B cell (primary cell): ENCODE results near the gene ARHGEF38. TPM values are rescaled to one million over a fixed set of nuclear protein-coding genes. Genes with fewer than 3 reads are reported as not detected.

Source experiments
- ATAC-seq: fragments of 200-7000 bp; cut with Tn5 transposase; one replicate; pipeline ENCODE4 v1.10.0; 2021; ENCODE audit warnings: low read depth, mild to moderate bottlenecking, moderate number of reproducible peaks, moderate library complexity
- CTCF ChIA-PET: fragments of 350-600 bp; sonication (Branson Sonifier 250); formaldehyde crosslinking; loops from one replicate; lab custom pipeline; 2021; ENCODE audit warnings: antibody characterized with exemption, inconsistent platforms; lab: Charles Lee
- POLR2A ChIA-PET: fragments of 350-600 bp; sonication (Branson Sonifier 250); formaldehyde crosslinking; loops from one replicate; lab custom pipeline; 2021; ENCODE audit warnings: antibody characterized with exemption; lab: Charles Lee
- DNase-seq: peaks from one replicate; pipeline ENCODE4 v3.0.0; 2013
- H2AFZ ChIP-seq: 2 replicates; pipeline ENCODE4 v1.6.1; 2012; ENCODE audit warnings: mild to moderate bottlenecking, low read depth, low read length; ENCODE audit not compliant: insufficient read depth, poor library complexity, severe bottlenecking
- H3K27ac ChIP-seq, 2 donors: 1 replicate in 1 of 2; 2 replicates in 1 of 2; pipeline ENCODE4 v1.5.1; 2012 to 2013; ENCODE audit warnings: low read length in 2 of 2, mild to moderate bottlenecking in 2 of 2, moderate library complexity in 1 of 2
- H3K27me3 ChIP-seq, 4 experiments: fragments of 200-600 bp in 1 of 4; sonication (generic) in 1 of 4; replicated peaks in 1 of 4; 1 replicate in 2 of 4; 2 replicates in 2 of 4; pipeline versions ENCODE4 v1.6.1 to v1.7.0; 2013 to 2016; ENCODE audit warnings: low read length in 3 of 4, mild to moderate bottlenecking in 2 of 4, mixed read lengths in 1 of 4, moderate library complexity in 1 of 4; ENCODE audit not compliant: insufficient read depth in 4 of 4, control insufficient read depth in 3 of 4; ENCODE audit errors: control extremely low read depth in 1 of 4
- H3K36me3 ChIP-seq, 2 experiments: replicated peaks in 1 of 2; 1 replicate in 1 of 2; 2 replicates in 1 of 2; pipeline versions ENCODE4 v1.6.1 to v1.7.1; 2013; ENCODE audit warnings: low read length in 1 of 2; ENCODE audit not compliant: insufficient read depth in 2 of 2, control insufficient read depth in 1 of 2; ENCODE audit errors: control extremely low read depth in 1 of 2, extremely low read depth in 1 of 2
- H3K4me1 ChIP-seq, 2 donors: fragments of 200-600 bp in 1 of 2; sonication (generic) in 1 of 2; 1 replicate in 1 of 2; 2 replicates in 1 of 2; pipeline versions ENCODE4 v1.5.1 to v1.6.1; 2013 to 2017; ENCODE audit warnings: low read length in 2 of 2; ENCODE audit not compliant: control insufficient read depth in 2 of 2, insufficient read depth in 2 of 2
- H3K4me2 ChIP-seq: replicated peaks from 2 replicates; pipeline ENCODE3; 2012; ENCODE audit warnings: mild to moderate bottlenecking, low read depth, low read length; ENCODE audit not compliant: poor library complexity, severe bottlenecking
- H3K4me3 ChIP-seq, 5 experiments: fragments of 200-600 bp in 1 of 5; sonication (generic) in 1 of 5; 1 replicate in 3 of 5; 2 replicates in 2 of 5; pipeline versions ENCODE4 v1.5.1 to v1.7.0; 2011 to 2016; ENCODE audit warnings: low read length in 4 of 5, mild to moderate bottlenecking in 4 of 5, low read depth in 2 of 5, control low read depth in 1 of 5, moderate library complexity in 1 of 5; ENCODE audit not compliant: insufficient read depth in 1 of 5; ENCODE audit errors: control extremely low read depth in 1 of 5, extremely low read depth in 1 of 5
- H3K79me2 ChIP-seq: fragments of 200-600 bp; sonication (generic); one replicate; pipeline ENCODE4 v1.6.0; 2016; ENCODE audit warnings: low read length; ENCODE audit not compliant: control insufficient read depth, insufficient read depth
- H3K9ac ChIP-seq: fragments of 200-600 bp; sonication (generic); 2 replicates; pipeline ENCODE4 v1.6.1; 2017; ENCODE audit warnings: mild to moderate bottlenecking, low read length, moderate library complexity
- H3K9me3 ChIP-seq, 3 donors: one replicate each; pipeline versions ENCODE4 v1.6.1 to v1.7.1; 2013; ENCODE audit warnings: low read length in 2 of 3; ENCODE audit not compliant: control insufficient read depth in 2 of 3, insufficient read depth in 1 of 3; ENCODE audit errors: control extremely low read depth in 1 of 3
- H4K20me1 ChIP-seq: 2 replicates; pipeline ENCODE4 v1.6.0; 2012; ENCODE audit warnings: mild to moderate bottlenecking, low read length; ENCODE audit not compliant: insufficient read depth, control insufficient read depth, poor library complexity, severe bottlenecking
- H3K27ac Mint-ChIP-seq: one replicate; pipeline ENCODE4 v1.8.0; 2021; ENCODE audit warnings: mixed read lengths
- H3K27me3 Mint-ChIP-seq: one replicate; pipeline ENCODE4 v1.8.0; 2021; ENCODE audit warnings: mixed read lengths
- H3K4me1 Mint-ChIP-seq: one replicate; pipeline ENCODE4 v1.8.0; 2021; ENCODE audit warnings: mixed read lengths
- H3K4me3 Mint-ChIP-seq: one replicate; pipeline ENCODE4 v1.8.0; 2021; ENCODE audit warnings: mixed read lengths
- H3K9me3 Mint-ChIP-seq: one replicate; pipeline ENCODE4 v1.8.0; 2022; ENCODE audit warnings: mixed read lengths; ENCODE audit not compliant: insufficient read depth
- EZH2 ChIP-seq: IDR thresholded peaks from 2 replicates; pipeline ENCODE4 v1.6.1; 2012; ENCODE audit warnings: borderline replicate concordance, low read depth, mild to moderate bottlenecking, moderate library complexity, low read length; ENCODE audit not compliant: insufficient read depth, poor library complexity, severe bottlenecking
- WGBS: methylation state at CpG from one replicate; pipeline ENCODE4 v1.1.5; 2013; ENCODE audit warnings: missing lambda C conversion rate; ENCODE audit not compliant: insufficient coverage; 5-methylcytosine and 5-hydroxymethylcytosine counted together
- intact Hi-C: fragments of 100-400 bp; cut with micrococcal nuclease; formaldehyde crosslinking; loops from one replicate; pipeline ENCODE4 v1.10.0; 2022
- polyA plus RNA-seq: library from polyadenylated mRNA; depleted of rRNA; stranded (reverse); fragments of >200 nt; gene quantifications from 2 replicates; pipeline ENCODE4 v1.2.3, GENCODE V29; 2012
- total RNA-seq, 2 donors: library from RNA; stranded (reverse); fragments of 120-200 nt in 1 of 2; gene quantifications; 1 replicate in 1 of 2; 2 replicates in 1 of 2; pipeline versions ENCODE4 v1.2.3 to v1.2.4, GENCODE V29; 2013 to 2022
- TF ChIP-seq, protein P1 (sequence below): fragments of 200-600 bp; IDR thresholded peaks from one replicate; pipeline ENCODE4 v1.8.0; 2022; ENCODE audit warnings: antibody characterized with exemption, mild to moderate bottlenecking

ARHGEF38 gene
- total and polyA plus RNA-seq, 2 donors (not counting 1 experiment from before 2014, with no cell fraction given), result not detected

- Histone ChIP-seq H3K4me2 (no peak overlapping the region), H3K9ac (no peak overlapping the region), H3K27ac (no peak overlapping the region), H2AFZ (no peak overlapping the region), H4K20me1 (no peaks in the 10 kb centered on the region), H3K9me3 (no peaks in the 10 kb centered on the region), H3K79me2 (no peaks in the 10 kb centered on the region), H3K36me3 (no peaks in the 10 kb centered on the region), H3K4me3 (no peak overlapping the region), H3K27me3 (peaks cover 0 to 3% (median 0%) of the 10 kb centered on the region in 4 experiments), H3K4me1 (no peaks in the 10 kb centered on the region)
- no peak overlapping the region for H3K4me3 Mint-ChIP-seq
- ChIA-PET POLR2A (no interaction called here), CTCF (interaction anchor here (0.6 kb wide), 1 partner anchor 448 kb away, joined by 3 read pairs; no protein-coding TSS in a partner anchor)
- no peaks in the 10 kb centered on the region for H3K27me3 Mint-ChIP-seq
- no peak overlapping the region for H3K27ac Mint-ChIP-seq
- DNase-seq (no peak), ATAC-seq (no peak)
- H3K4me1 Mint-ChIP-seq, result no peaks in the 10 kb centered on the region
- TF ChIP-seq EZH2, result no peak
- H3K9me3 Mint-ChIP-seq, result no peaks in the 10 kb centered on the region
- intact Hi-C loops, result no loop called here
These were observed 8.5 kb upstream of the ARHGEF38 start for GRCh38 chr4:105543881-105544280.

GRCh38 chr4:105544520-105545286 lies 7.7 kb upstream of the ARHGEF38 start:
- WGBS, result no CpG with 5 or more reads among the region's 1 CpG
- Histone ChIP-seq H3K4me1 (no peaks in the 10 kb centered on the region), H3K4me3 (no peak overlapping the region), H3K27ac (no peak overlapping the region), H3K4me2 (no peak overlapping the region), H3K79me2 (no peaks in the 10 kb centered on the region), H3K36me3 (no peaks in the 10 kb centered on the region), H4K20me1 (no peaks in the 10 kb centered on the region), H3K9me3 (no peaks in the 10 kb centered on the region), H3K9ac (no peak overlapping the region), H3K27me3 (peaks cover 0 to 3% (median 0%) of the 10 kb centered on the region in 4 experiments), H2AFZ (no peak overlapping the region)
- intact Hi-C loops, result no loop called here
- no peak for ATAC-seq
- TF ChIP-seq, protein P1, sequence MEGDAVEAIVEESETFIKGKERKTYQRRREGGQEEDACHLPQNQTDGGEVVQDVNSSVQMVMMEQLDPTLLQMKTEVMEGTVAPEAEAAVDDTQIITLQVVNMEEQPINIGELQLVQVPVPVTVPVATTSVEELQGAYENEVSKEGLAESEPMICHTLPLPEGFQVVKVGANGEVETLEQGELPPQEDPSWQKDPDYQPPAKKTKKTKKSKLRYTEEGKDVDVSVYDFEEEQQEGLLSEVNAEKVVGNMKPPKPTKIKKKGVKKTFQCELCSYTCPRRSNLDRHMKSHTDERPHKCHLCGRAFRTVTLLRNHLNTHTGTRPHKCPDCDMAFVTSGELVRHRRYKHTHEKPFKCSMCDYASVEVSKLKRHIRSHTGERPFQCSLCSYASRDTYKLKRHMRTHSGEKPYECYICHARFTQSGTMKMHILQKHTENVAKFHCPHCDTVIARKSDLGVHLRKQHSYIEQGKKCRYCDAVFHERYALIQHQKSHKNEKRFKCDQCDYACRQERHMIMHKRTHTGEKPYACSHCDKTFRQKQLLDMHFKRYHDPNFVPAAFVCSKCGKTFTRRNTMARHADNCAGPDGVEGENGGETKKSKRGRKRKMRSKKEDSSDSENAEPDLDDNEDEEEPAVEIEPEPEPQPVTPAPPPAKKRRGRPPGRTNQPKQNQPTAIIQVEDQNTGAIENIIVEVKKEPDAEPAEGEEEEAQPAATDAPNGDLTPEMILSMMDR, result no peak
- TF ChIP-seq EZH2, result no peak
- ChIA-PET POLR2A (no interaction called here), CTCF (interaction anchor here (0.6 to 1.3 kb wide), 2 partner anchors 24 to 449 kb away, joined by 3 read pairs; no protein-coding TSS in a partner anchor)
- Mint-ChIP-seq H3K27me3 (no peaks in the 10 kb centered on the region), H3K4me1 (no peaks in the 10 kb centered on the region), H3K4me3 (no peak overlapping the region), H3K9me3 (no peaks in the 10 kb centered on the region), H3K27ac (no peak overlapping the region)
- no peak for DNase-seq
